Prostate gland (tissue), 2 donors: ENCODE results near the gene JOSD1.
"Not testable (repeated sequence)": the region's sequence is repeated elsewhere in the genome, so short reads cannot be mapped to it uniquely, and the experiment has no call there.

ENCODE experiments used
- POLR2A ChIP-seq: fragments of 450-650 bp; IDR thresholded peaks from one replicate; pipeline ENCODE4 v1.6.1; 2016; ENCODE audit warnings: antibody characterized with exemption, mild to moderate bottlenecking
- TF ChIP-seq, protein P1 (sequence below), 4 experiments: fragments of 200-600 bp in 2 of 4; fragments of 450-650 bp in 2 of 4; sonication (generic) in 2 of 4; IDR thresholded peaks; 1 replicate in 3 of 4; 2 replicates in 1 of 4; pipeline ENCODE4 v1.5.1; 2016 to 2019; ENCODE audit warnings: antibody characterized with exemption in 4 of 4, mild to moderate bottlenecking in 2 of 4, moderate library complexity in 2 of 4

DNA sequence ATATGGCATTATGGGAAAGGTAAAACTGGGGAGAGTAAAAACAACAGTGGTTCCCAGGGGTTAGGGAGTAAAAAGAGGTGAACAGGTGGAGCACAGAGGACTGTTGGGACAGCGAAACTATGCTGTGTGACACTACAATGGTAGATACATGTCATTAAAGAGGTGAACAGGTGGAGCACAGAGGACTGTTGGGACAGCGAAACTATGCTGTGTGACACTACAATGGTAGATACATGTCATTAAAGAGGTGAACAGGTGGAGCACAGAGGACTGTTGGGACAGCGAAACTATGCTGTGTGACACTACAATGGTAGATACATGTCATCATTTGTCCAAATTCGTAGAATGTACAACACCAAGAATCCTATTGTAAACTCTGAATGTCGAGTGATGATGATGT is 56.5 kb downstream of the JOSD1 start:
- TF ChIP-seq, protein P1, sequence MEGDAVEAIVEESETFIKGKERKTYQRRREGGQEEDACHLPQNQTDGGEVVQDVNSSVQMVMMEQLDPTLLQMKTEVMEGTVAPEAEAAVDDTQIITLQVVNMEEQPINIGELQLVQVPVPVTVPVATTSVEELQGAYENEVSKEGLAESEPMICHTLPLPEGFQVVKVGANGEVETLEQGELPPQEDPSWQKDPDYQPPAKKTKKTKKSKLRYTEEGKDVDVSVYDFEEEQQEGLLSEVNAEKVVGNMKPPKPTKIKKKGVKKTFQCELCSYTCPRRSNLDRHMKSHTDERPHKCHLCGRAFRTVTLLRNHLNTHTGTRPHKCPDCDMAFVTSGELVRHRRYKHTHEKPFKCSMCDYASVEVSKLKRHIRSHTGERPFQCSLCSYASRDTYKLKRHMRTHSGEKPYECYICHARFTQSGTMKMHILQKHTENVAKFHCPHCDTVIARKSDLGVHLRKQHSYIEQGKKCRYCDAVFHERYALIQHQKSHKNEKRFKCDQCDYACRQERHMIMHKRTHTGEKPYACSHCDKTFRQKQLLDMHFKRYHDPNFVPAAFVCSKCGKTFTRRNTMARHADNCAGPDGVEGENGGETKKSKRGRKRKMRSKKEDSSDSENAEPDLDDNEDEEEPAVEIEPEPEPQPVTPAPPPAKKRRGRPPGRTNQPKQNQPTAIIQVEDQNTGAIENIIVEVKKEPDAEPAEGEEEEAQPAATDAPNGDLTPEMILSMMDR (IDR thresholded peaks at IDR 0.05) = not testable (repeated sequence)
- not testable (repeated sequence) for TF ChIP-seq POLR2A
